Measurements from ENCODE around the gene INSRR.

Gene INSRR

GRCh38 chr1:156822680-156823079, 36.2 kb downstream of the INSRR start:
- DNase-seq: no peak

GRCh38 chr1:156821801-156822200, 37.1 kb downstream of the INSRR start:
- DNase-seq: no peak

GRCh38 chr1:156816561-156817328, 42.2 kb downstream of the INSRR start, which contains the start of gene SH2D2A:
TSS of gene SH2D2A (minus strand) at chr1:156816848. CDS start at chr1:156816708, 140 bp downstream.
- no peak for DNase-seq

- DNase-seq: no peak
Measured at GRCh38 chr1:156815961-156816422, 42.9 kb downstream of the INSRR start.

- no peak for DNase-seq
Measured at GRCh38 chr1:156815307-156815826, 43.5 kb downstream of the INSRR start.

GRCh38 chr1:156814571-156815260, 44.2 kb downstream of the INSRR start:
- DNase-seq: no peak

GRCh38 chr1:156813750-156814570, 45.0 kb downstream of the INSRR start:
- DNase-seq: no peak

- DNase-seq: no peak
Measured at GRCh38 chr1:156813298-156813697, 45.6 kb downstream of the INSRR start.

- no peak for DNase-seq
Measured at GRCh38 chr1:156812293-156812990, 46.5 kb downstream of the INSRR start.

- no peak for DNase-seq
Measured at GRCh38 chr1:156811168-156811567, 47.7 kb downstream of the INSRR start.

- no peak for DNase-seq
Measured at GRCh38 chr1:156809711-156810366, 49.1 kb downstream of the INSRR start.

- DNase-seq: no peak
Measured at GRCh38 chr1:156809281-156809680, 49.6 kb downstream of the INSRR start.

- no peak for DNase-seq
Measured at GRCh38 chr1:156808186-156809030, 50.5 kb downstream of the INSRR start.

GRCh38 chr1:156807627-156808026, 51.3 kb downstream of the INSRR start:
- DNase-seq: no peak

GRCh38 chr1:156806512-156807440, 52.1 kb downstream of the INSRR start:
- no peak for DNase-seq

GRCh38 chr1:156805766-156806511, 53.0 kb downstream of the INSRR start:
- no peak for DNase-seq

GRCh38 chr1:156804572-156805243, 54.2 kb downstream of the INSRR start:
- no peak for DNase-seq

GRCh38 chr1:156804026-156804425, 54.9 kb downstream of the INSRR start:
- no peak for DNase-seq

Measured in NCI-H1048 (cell line).